Measurements from ENCODE around the gene ARHGEF7. TPM values are rescaled to one million over a fixed set of nuclear protein-coding genes. Genes with fewer than 3 reads are reported as not detected.

Gene ARHGEF7
- total RNA-seq, 1 donor from 2014 or later: 73.7 TPM

DNA sequence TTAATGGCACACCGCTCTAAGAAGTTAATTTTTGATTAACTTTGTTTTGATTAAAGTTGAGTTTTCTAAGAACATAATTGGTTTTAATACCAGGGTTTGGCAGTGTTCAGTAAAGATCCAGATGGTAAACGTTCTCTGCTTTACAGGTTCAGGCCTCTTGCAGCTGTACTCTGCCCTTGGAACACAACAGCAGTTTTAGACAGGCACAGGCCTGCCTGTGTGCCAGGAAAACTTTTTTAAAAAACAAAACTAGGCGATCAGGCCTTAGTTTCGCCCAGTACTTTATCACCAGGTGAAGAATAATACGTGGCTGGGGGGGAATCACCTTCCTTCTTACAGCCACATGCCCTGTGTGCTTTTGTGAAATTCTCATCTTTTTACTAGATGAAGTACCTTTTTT, 167.3 kb downstream of the ARHGEF7 start:
- H3K27me3 Mint-ChIP-seq (ENCODE audit: insufficient read depth): no peaks in the 10 kb centered on the region
- no peak overlapping the region for H3K4me3 Mint-ChIP-seq
- no peak for DNase-seq (ENCODE audit: low spot score)
- H3K27ac Mint-ChIP-seq: no peak overlapping the region
- H3K9me3 Mint-ChIP-seq: no peaks in the 10 kb centered on the region
- intact Hi-C loops (cut with micrococcal nuclease): no loop called here
- peaks cover 60% of the 10 kb centered on the region for H3K36me3 Mint-ChIP-seq (ENCODE audit: low read depth)
- peaks cover 15% of the 10 kb centered on the region for H3K4me1 Mint-ChIP-seq (ENCODE audit: low read depth)

DNA sequence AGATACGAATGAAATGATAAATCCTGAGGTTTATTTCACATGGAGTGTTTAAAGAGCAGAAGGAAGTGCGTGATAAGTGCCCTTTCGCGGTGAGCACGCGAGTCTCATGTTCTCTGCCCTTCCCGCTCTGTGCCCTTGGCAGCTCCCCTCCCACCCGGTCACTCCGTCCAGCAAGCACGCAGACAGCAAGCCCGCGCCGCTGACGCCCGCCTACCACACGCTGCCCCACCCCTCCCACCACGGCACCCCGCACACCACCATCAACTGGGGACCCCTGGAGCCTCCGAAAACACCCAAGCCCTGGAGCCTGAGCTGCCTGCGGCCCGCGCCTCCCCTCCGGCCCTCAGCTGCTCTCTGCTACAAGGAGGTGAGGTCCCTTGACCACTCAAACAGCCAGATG, 167.9 kb downstream of the ARHGEF7 start:
- no peak overlapping the region for H3K4me3 Mint-ChIP-seq
- DNase-seq (ENCODE audit: low spot score): no peak
- no peaks in the 10 kb centered on the region for H3K27me3 Mint-ChIP-seq (ENCODE audit: insufficient read depth)
- peaks cover 9% of the 10 kb centered on the region for H3K4me1 Mint-ChIP-seq (ENCODE audit: low read depth)
- intact Hi-C loops (cut with micrococcal nuclease): no loop called here
- H3K27ac Mint-ChIP-seq: no peak overlapping the region
- peaks cover 58% of the 10 kb centered on the region for H3K36me3 Mint-ChIP-seq (ENCODE audit: low read depth)
- H3K9me3 Mint-ChIP-seq: no peaks in the 10 kb centered on the region

DNA sequence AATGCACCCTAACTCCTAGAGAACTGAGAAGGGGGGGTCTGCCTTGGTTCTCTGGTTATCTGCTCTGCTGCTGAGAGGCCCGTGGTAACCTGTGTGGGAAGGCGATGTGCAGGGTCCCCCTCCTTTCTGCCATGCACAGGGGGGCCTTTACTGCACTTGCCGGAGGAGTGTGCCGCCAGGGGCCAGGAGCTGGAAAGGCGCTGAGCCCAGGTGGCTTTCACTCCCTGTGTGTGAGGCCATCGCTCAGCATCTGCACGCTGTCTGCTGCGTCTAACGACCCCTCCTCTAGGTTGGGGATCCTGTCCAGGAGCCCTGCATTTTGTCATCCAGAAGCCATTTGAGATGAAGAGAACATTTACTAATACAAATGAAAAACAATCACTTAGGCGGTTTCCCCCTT, 168.3 kb downstream of the ARHGEF7 start:
- H3K27me3 Mint-ChIP-seq (ENCODE audit: insufficient read depth): no peaks in the 10 kb centered on the region
- peaks cover 54% of the 10 kb centered on the region for H3K36me3 Mint-ChIP-seq (ENCODE audit: low read depth)
- intact Hi-C loops (cut with micrococcal nuclease): no loop called here

DNA sequence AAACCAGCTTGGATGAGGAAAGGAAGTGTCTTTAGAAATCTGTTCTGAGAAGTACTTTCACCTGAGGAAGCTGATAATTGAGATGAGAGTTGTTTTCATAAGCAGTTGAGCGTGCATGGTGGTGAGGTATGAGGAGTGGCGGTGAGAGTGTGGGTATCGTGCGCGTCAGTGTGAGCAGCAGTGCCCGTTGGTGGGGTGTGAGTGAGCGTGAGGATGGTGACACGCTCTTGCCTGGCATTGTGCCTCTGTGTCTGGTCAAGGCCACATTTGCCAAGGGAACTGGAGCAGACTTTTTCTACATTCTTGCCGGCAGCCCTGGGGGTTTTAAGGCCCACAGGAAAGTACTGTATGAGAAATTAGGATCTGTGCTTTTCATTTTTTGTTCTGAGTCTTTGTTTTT, 168.9 kb downstream of the ARHGEF7 start:
- Mint-ChIP-seq H3K27me3 (ENCODE audit: insufficient read depth) (no peaks in the 10 kb centered on the region), H3K4me1 (ENCODE audit: low read depth) (no peaks in the 10 kb centered on the region), H3K4me3 (no peak overlapping the region), H3K9me3 (no peaks in the 10 kb centered on the region), H3K27ac (no peak overlapping the region), H3K36me3 (ENCODE audit: low read depth) (peaks cover 51% of the 10 kb centered on the region)
- intact Hi-C loops (cut with micrococcal nuclease): no loop called here
- DNase-seq (ENCODE audit: low spot score): no peak

More for the DNA sequence above, 168.3 kb downstream of the ARHGEF7 start:
- H3K4me1 Mint-ChIP-seq (ENCODE audit: low read depth): peaks cover 4% of the 10 kb centered on the region
- DNase-seq (ENCODE audit: low spot score): no peak
- no peaks in the 10 kb centered on the region for H3K9me3 Mint-ChIP-seq
- H3K4me3 Mint-ChIP-seq: no peak overlapping the region
- H3K27ac Mint-ChIP-seq: no peak overlapping the region

DNA sequence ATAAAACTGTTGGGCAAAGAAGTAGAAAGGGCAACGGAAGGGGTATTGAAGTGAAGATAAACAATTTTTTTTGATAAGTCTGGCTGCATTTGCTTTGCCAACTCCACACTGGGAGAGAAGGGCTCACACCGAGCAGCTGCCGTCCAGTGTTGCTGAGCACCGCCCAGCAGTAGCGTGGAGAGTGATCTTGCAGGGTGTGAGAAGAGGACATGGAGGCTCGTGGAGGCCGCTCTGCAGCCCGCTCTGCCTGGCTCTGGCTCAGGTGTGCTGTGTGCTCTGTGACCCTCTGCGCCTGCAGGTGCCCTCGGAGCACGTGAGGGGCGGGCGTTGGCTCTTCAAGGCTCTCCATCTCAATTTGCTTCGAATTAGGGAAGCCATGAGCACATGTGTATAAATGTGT, 169.5 kb downstream of the ARHGEF7 start:
- Mint-ChIP-seq H3K36me3 (ENCODE audit: low read depth) (peaks cover 55% of the 10 kb centered on the region), H3K27ac (no peak overlapping the region), H3K4me3 (no peak overlapping the region), H3K4me1 (ENCODE audit: low read depth) (no peaks in the 10 kb centered on the region), H3K27me3 (ENCODE audit: insufficient read depth) (no peaks in the 10 kb centered on the region), H3K9me3 (no peaks in the 10 kb centered on the region)
- intact Hi-C loops (cut with micrococcal nuclease): no loop called here
- DNase-seq (ENCODE audit: low spot score): no peak

DNA sequence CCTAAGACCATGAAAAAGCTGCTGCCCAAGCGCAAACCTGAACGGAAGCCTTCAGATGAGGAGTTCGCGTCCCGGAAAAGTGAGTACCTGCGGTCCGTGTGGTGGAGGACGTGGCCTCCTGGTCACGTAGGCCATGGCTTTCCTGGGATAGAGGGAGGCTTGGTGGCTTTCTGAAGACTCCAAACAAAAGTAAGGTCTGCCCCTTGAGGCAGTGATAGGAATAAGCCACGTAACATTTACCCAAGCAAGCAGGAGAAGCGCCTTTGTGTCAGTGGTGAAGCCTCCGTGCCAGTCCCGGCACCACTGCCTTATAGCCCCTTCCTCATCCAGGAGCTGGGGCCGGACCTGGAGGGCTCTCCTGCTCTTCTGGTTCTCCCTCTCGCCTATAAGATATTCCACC, 171.1 kb downstream of the ARHGEF7 start:
- Mint-ChIP-seq H3K27me3 (ENCODE audit: insufficient read depth) (no peaks in the 10 kb centered on the region), H3K36me3 (ENCODE audit: low read depth) (peaks cover 43% of the 10 kb centered on the region), H3K27ac (no peak overlapping the region), H3K9me3 (no peaks in the 10 kb centered on the region), H3K4me1 (ENCODE audit: low read depth) (no peaks in the 10 kb centered on the region), H3K4me3 (no peak overlapping the region)
- intact Hi-C loops (cut with micrococcal nuclease): no loop called here
- DNase-seq (ENCODE audit: low spot score): no peak

DNA sequence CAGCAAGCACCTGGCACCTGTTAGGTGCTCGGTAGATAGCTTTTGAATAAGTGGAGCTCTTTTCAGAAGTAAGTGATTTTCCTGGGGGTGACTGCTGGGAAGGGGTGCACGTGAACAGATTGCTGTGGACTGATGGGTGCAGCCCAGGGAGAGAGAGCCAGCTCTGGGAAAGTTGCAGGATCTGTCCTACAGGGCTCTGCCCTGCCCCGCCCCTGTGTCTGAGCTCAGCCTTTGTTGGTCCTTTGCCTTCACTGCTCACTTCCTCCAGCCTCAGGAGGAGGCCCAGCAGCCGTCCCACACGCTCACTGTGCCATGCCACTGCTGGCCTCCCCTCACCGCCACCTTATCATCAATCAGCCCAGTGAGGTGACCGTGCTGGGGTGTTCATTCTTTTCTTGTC, 171.6 kb downstream of the ARHGEF7 start:
- no peak overlapping the region for H3K4me3 Mint-ChIP-seq
- H3K27me3 Mint-ChIP-seq (ENCODE audit: insufficient read depth): no peaks in the 10 kb centered on the region
- no peak overlapping the region for H3K27ac Mint-ChIP-seq
- intact Hi-C loops (cut with micrococcal nuclease): no loop called here
- no peak for DNase-seq (ENCODE audit: low spot score)
- no peaks in the 10 kb centered on the region for H3K9me3 Mint-ChIP-seq
- no peaks in the 10 kb centered on the region for H3K4me1 Mint-ChIP-seq (ENCODE audit: low read depth)
- peaks cover 37% of the 10 kb centered on the region for H3K36me3 Mint-ChIP-seq (ENCODE audit: low read depth)

DNA sequence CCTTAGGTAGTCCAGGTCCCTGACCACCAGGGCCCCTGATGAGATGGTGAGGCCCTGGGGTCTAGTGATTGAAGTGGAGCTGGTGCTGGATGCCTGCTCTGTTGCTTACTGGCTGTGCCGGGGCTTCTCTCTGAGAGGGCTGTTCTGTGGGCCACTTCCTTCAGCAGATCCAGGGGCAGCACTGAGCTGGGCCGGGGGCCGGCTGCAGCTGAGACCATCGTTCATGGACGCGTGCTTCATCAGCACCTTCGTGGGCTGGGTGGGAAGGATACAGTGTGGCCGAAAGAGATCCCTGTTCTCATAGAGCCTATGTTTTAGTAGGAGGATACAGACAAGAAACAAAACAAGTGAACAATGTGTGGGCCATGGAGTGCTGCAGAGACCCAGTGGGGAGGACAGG, 172.1 kb downstream of the ARHGEF7 start:
- Mint-ChIP-seq H3K27ac (no peak overlapping the region), H3K4me1 (ENCODE audit: low read depth) (no peaks in the 10 kb centered on the region), H3K9me3 (no peaks in the 10 kb centered on the region), H3K4me3 (no peak overlapping the region), H3K27me3 (ENCODE audit: insufficient read depth) (no peaks in the 10 kb centered on the region), H3K36me3 (ENCODE audit: low read depth) (peaks cover 41% of the 10 kb centered on the region)
- no peak for DNase-seq (ENCODE audit: low spot score)
- intact Hi-C loops (cut with micrococcal nuclease): no loop called here

DNA sequence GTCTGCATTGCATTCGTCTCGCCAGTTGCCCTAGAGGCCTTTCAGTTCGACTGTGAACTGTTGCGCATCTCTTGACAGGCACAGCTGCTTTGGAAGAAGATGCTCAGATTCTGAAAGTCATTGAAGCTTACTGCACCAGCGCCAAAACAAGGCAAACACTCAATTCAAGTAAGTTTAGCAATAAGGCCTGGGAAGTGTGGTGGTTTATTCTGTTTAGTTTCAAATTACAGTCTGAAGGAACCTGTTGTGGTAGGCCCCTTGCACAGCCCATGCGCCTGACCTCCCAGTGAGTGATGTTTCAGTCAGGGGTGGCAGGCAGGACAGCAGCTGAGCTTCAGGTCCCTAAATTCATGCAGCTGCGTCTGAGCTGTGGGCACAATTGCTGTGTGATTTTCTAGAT, 173.2 kb downstream of the ARHGEF7 start:
- no peak for DNase-seq (ENCODE audit: low spot score)
- Mint-ChIP-seq H3K9me3 (no peaks in the 10 kb centered on the region), H3K4me1 (ENCODE audit: low read depth) (no peaks in the 10 kb centered on the region), H3K27me3 (ENCODE audit: insufficient read depth) (no peaks in the 10 kb centered on the region), H3K4me3 (no peak overlapping the region), H3K27ac (no peak overlapping the region), H3K36me3 (ENCODE audit: low read depth) (peaks cover 43% of the 10 kb centered on the region)
- intact Hi-C loops (cut with micrococcal nuclease): no loop called here

DNA sequence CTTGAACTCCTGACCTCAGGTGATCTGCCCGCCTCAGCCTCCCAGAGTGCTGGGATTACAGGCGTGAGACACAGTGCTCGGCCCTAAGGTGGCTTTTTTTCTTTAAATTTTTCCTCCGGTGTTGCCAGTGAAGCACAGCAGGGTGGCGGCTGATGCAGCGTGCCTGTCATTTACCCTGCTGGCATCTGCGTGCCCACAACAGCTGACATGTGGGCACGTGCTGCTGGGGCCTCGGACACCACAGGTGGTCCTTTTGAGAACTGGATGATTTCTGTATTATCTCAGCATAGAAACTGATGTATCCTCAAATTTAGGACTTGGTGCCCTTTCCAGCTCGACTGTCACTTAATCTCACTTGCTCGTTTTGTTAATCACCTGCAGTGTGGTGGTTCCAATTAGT, 174.1 kb downstream of the ARHGEF7 start:
- Mint-ChIP-seq H3K36me3 (ENCODE audit: low read depth) (peaks cover 35% of the 10 kb centered on the region), H3K27me3 (ENCODE audit: insufficient read depth) (no peaks in the 10 kb centered on the region), H3K9me3 (no peaks in the 10 kb centered on the region), H3K4me1 (ENCODE audit: low read depth) (no peaks in the 10 kb centered on the region), H3K4me3 (no peak overlapping the region), H3K27ac (no peak overlapping the region)
- intact Hi-C loops (cut with micrococcal nuclease): no loop called here
- DNase-seq (ENCODE audit: low spot score): no peak

DNA sequence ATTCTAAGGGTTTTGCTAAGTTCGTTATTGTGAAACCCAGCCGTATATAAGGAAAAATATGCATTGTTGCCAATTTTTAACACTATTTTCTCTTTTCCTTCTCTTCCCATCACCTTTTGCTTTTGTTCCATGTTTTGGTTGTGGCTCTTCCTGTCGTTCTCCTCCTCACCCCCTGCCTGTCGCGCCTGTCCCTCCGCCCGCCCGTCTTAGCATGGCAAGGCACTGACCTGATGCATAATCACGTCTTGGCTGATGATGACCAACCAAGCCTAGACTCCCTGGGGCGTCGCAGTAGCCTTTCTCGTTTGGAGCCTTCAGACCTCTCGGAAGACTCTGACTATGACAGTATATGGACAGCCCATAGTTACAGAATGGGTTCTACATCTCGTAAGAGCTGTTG, 176.8 kb downstream of the ARHGEF7 start:
- Mint-ChIP-seq H3K9me3 (no peaks in the 10 kb centered on the region), H3K27me3 (ENCODE audit: insufficient read depth) (no peaks in the 10 kb centered on the region), H3K27ac (no peak overlapping the region), H3K4me3 (no peak overlapping the region), H3K36me3 (ENCODE audit: low read depth) (peaks cover 23% of the 10 kb centered on the region), H3K4me1 (ENCODE audit: low read depth) (peaks cover 10% of the 10 kb centered on the region)
- DNase-seq (ENCODE audit: low spot score): no peak
- intact Hi-C loops (cut with micrococcal nuclease): no loop called here

DNA sequence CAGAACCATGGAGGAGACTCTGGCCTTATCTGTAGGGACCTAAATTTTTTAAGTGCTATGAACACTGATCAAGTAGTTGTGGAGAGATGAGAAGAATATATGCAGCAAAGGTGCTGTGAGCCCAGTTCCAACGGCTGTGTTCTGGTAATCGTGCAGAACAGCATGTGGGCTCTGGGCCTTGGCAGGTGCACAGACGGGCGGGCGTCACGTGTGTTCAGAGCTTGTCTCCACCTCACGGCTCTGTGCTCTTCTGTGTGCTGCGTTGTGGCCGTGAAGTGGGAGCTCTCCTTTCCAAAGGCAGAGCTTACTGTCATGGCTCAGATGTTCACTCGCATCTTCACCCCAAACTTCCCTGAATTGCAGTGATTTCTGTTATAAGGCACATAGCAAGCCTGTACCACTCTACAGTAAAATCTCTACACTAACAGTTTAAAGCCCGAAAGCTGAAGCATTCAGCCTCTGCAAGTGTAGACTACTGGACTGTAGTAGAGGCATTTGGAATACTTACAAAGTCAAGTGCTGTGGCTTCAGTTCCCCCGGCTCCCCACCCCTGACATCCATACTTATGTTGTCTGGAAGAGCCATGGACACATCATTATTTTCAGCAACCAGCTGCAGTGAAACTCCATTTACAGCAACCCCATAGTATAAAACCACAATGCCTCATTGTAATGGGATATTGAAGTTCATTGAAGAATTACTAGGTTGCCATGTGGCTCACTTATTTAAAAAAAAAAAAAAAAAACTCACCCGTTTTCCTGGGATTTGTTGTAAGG, 177.8 kb downstream of the ARHGEF7 start:
- intact Hi-C loops (cut with micrococcal nuclease): no loop called here

DNA sequence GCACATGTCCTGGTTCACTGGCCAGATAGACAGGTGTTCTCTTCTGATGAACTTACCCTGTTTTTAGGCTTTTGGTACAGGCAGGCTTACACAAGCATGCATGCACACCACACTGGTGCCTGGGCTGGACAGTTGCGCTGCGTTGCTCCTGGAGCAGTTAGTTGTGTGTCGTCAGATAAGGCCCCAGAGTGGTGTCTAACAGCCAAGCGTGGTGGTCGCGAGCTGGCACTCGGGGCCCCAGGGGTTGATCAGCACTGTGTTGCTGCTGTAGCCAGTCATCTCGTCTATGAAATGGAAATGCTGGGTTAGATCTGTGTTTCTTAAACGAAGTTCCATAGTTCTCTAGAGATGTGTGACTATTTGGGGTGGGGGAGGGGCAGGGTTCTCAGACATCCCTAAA, 180.8 kb downstream of the ARHGEF7 start:
- Mint-ChIP-seq H3K4me3 (no peak overlapping the region), H3K27me3 (ENCODE audit: insufficient read depth) (no peaks in the 10 kb centered on the region), H3K9me3 (no peaks in the 10 kb centered on the region), H3K27ac (no peak overlapping the region), H3K36me3 (ENCODE audit: low read depth) (peaks cover 11% of the 10 kb centered on the region), H3K4me1 (ENCODE audit: low read depth) (peaks cover 10% of the 10 kb centered on the region)
- no peak for DNase-seq (ENCODE audit: low spot score)
- intact Hi-C loops (cut with micrococcal nuclease): no loop called here

More for the DNA sequence above, 177.8 kb downstream of the ARHGEF7 start:
- Mint-ChIP-seq H3K27me3 (ENCODE audit: insufficient read depth) (no peaks in the 10 kb centered on the region), H3K27ac (no peak overlapping the region), H3K4me3 (no peak overlapping the region), H3K36me3 (ENCODE audit: low read depth) (peaks cover 16% of the 10 kb centered on the region), H3K9me3 (no peaks in the 10 kb centered on the region), H3K4me1 (ENCODE audit: low read depth) (peaks cover 10% of the 10 kb centered on the region)
- no peak for DNase-seq (ENCODE audit: low spot score)

DNA sequence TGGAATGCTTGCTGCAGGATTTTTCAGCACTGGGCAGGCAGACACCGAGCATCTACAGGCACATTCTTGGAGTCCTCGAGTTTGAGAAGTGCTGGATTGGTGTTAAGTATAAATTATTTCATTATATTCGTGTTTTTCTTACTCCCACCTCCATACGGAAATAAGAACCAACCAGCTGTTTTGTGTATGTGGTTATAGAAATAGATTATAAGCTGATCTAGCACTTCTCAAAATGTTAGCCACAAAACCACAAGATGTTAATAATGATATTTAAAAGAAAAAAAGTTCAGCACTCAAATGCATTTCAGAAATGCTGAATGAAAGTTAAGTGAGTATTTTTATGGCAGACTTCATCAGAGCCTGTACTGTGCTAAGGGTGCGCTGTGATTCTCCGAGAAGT, 181.3 kb downstream of the ARHGEF7 start:
- Mint-ChIP-seq H3K36me3 (ENCODE audit: low read depth) (peaks cover 11% of the 10 kb centered on the region), H3K27me3 (ENCODE audit: insufficient read depth) (no peaks in the 10 kb centered on the region), H3K9me3 (no peaks in the 10 kb centered on the region), H3K27ac (no peak overlapping the region), H3K4me3 (no peak overlapping the region), H3K4me1 (ENCODE audit: low read depth) (peaks cover 10% of the 10 kb centered on the region)
- no peak for DNase-seq (ENCODE audit: low spot score)
- intact Hi-C loops (cut with micrococcal nuclease): no loop called here

Measured in activated T-helper 1 cell treated with anti-CD3 and anti-CD28 coated beads, Interleukin-12 subunit alpha, Interleukin-12 subunit beta, Interleukin-2, Interleukin-4 antibody, amounts not matched to agents 30 ng/mL and 10 ng/mL and 1 ng/mL, durations not matched to agents 14 hours and 24 hours and 36 hours (primary cell).